Daoy (cell line): ENCODE data around the gene GUCY2D. TPM values are rescaled to one million over a fixed set of nuclear protein-coding genes. Genes with fewer than 3 reads are reported as not detected.

Experiments
- DNase-seq: peaks from one replicate; pipeline ENCODE4 v3.0.0-alpha.2; 2015; ENCODE audit warnings: low read depth
- total RNA-seq: library from RNA; depleted of rRNA; stranded (reverse); fragments of >200 nt; shearing (Covaris generic); gene quantifications from 2 replicates; pipeline ENCODE4 v1.2.3, GENCODE V29; 2014; rRNA removed

Gene GUCY2D
- total RNA-seq, 1 experiment from 2014 or later, result under 0.01 TPM

DNA sequence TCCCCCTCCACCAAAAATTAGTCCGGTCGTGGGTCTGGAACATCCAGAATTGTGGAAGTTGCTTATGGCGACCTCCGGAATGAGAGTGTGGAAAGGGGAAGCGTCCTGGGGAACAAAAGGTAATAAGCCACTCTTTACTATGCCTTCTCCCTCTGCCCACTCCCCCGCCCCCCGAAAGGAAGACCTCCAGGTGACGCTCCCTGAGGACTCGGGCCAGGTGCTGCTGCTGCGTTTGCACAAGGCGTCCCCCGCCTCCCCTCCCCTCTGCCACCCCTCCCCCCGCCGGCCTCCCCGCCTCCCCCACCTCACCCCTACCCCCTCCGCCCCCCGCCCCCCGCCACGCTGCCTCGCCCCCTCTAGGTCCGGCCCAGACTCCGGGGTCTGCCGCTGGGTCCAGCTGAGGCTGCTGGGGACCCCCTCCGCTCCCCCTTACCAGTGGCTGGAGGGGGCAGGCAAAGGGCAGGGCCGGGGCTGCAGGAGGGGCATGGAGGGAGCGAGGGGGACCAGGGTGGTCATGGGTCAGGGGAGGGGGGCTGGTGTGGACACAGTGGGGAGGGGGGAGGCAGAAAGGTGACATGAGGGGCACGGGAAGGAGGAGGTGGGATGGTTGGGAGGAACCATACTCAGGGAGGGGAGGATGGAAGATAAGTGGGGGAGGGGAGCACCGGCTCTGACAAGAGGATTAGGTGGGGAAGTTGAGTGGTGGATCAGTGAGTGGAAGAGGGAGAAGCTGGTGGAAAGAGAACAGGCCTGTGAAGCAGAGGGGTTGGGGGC lies 61.5 kb downstream of the GUCY2D start:
- DNase-seq, result no peak

DNA sequence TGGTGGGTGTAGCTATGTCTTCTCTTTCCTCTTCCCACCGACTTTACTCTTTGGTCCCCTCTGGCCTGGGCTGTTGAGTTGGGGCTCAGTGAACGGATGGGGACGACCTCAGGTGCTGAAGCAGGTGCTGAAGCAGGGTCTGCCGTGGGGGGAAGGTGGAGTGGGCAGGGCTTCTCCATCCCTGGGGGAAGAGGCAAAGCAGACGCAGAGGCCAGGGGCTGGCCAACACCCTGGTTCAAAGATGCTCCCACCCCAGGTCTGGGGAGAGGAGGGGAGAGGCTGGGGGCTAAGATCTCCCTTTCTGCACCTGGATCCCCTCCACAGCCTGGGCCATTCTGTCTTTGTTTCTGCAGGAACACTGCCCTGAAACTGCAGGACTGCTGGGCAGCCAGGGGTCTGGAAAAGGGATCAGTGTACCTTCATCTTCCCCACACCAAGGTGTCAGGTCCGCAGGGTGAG lies 62.2 kb downstream of the GUCY2D start:
- DNase-seq, result no peak

DNA sequence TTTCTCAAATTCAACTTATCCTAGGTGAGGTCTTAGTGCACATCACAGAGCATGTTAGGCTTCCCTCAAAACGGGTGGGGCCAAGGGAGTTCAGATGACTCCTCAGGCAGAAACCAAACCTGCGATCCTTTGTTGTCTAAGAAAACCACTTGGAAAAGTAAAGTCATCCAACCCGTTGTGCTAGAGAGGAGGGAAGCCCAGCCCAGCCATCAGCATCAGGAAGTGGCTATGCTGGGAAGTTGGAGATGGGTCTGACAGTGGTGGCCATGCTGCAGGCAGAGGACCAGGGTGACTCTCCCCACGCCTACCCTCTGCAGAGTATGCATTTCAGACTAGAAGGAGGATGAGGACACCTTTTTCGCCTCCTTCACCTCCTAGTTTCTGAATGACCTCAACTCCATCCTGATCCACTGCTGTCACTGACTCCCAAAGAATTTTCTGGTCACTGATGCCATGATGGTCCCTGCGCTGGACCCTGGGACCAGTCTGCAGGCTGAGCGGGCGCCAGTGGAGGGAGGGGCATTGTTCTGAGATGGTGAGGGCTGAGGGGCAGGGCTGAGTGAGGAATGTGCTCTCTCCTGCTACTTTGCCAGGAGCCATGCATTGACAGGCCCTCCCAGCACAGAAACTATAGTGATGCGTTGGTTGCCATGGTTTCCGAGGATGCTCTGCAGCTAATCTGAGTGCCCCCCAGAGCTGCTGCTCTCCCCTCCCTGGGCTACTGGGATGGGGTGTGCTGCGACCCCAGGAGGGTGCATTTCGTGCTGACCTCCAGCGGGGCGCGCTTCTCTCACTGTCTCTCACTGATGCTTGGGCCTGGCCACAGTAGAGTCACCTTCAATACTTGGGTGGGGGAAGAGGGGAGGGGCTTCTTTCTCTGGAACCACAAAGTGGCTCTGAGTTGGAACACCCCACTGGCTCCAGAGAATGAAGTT lies 64.7 kb downstream of the GUCY2D start:
- DNase-seq, result no peak

DNA sequence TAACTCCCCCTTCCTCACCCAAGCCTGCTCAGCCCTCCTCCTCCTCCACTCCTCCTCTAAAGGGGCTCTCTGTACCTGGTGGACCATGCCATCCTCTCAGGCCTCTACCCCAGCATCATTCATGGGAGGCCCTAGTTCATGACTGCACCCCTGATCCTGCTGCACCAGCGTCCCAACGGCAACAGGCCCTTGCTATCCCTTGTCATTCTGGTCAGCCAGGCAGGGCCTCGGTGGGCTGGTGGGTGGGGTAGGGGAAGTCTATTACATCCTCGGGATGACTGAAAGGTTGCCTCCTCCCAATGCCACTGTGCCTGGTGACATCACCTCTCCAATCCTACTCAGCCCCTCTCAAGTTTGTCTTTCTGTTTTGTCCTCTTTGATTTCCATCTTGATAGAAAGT lies 65.4 kb downstream of the GUCY2D start:
- no peak for DNase-seq

DNA sequence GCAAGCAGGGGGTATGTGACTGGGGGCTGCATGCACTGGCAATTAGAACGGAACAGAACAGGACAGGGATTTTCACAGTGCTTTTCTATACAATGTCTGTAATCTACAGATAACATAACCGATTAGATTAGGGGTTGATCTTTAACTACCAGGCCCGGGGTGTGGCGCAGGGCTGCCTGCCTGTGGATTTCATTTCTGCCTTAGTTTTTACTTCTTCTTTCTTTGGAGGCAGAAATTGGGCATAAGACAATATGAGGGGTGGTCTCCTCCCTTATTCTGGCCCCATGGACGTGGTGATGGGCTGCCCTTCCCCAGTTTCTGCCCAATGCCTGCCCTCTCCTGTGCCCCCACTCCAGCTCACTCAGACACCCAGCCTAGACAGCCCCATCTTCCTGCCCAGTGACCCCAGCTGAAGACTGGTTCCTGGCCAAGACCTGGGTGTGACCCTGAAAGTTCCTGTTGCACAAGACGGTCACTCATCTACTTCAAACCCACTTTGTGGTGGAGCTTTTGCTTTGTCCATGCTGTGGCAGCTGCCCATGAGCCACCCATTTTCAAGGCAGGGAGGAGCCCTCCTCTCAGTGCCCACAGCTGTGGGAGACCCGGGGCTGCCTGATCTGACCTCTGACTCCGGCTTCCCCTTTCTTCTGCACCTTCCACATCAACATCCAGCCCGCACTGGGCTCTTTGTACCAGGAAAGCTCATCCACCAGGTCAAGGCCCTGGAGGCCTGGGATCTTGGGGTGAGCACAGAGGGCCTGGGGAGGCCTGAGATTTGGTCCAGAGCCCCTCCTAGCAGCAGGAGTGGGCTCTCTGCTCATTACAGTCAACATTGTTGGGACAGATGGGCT lies 66.5 kb downstream of the GUCY2D start:
- no peak for DNase-seq

DNA sequence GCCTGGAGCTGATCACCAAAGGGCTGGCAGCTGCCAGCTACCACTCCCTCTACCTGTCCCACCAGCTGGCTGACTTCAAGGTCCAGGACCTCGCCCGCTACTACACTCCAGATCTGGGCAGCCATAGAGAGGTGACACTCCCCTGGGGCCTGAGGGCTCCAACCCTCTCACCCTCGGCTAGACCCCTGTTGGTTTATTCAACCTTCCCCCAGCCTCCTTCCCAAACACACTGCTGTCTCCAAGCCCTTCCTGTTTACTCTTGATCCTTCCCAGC lies 67.1 kb downstream of the GUCY2D start:
- DNase-seq, result no peak

Other genes with a start within 250 kb of the GUCY2D start
- gene KDM6B, start 168.4 kb upstream of the GUCY2D start, total RNA-seq, result 0.11 and 0.60 TPM in 2 replicates
- 0.46 TPM in 1 of 2 replicates, not detected in the other for gene TMEM88, start 147.5 kb upstream of the GUCY2D start, total RNA-seq
- 99.2 and 136 TPM in 2 replicates for gene NAA38, start 145.1 kb upstream of the GUCY2D start, total RNA-seq
- gene CYB5D1, start 144.6 kb upstream of the GUCY2D start, total RNA-seq, result 5.5 and 6.7 TPM in 2 replicates
- gene CHD3, start 113.8 kb upstream of the GUCY2D start, total RNA-seq, result 27.5 and 31.8 TPM in 2 replicates
- 0.54 and 1.6 TPM in 2 replicates for gene RNF227, start 86.3 kb upstream of the GUCY2D start, total RNA-seq
- 0.29 and 2.5 TPM in 2 replicates for gene KCNAB3, start 72.8 kb upstream of the GUCY2D start, total RNA-seq
- 5.4 and 13.1 TPM in 2 replicates for gene TRAPPC1, start 70.7 kb upstream of the GUCY2D start, total RNA-seq
- 14.9 and 22.0 TPM in 2 replicates for gene CNTROB, start 70.4 kb upstream of the GUCY2D start, total RNA-seq
- gene ALOX15B, start 36.4 kb downstream of the GUCY2D start, total RNA-seq, result not detected in 2 replicates
- gene ALOX12B, start 85.1 kb downstream of the GUCY2D start, total RNA-seq, result not detected in 2 replicates
- 0.03 TPM in 1 of 2 replicates, not detected in the other for gene ALOXE3, start 115.9 kb downstream of the GUCY2D start, total RNA-seq
- 0.40 and 0.92 TPM in 2 replicates for gene HES7, start 121.5 kb downstream of the GUCY2D start, total RNA-seq
- gene PER1, start 149.8 kb downstream of the GUCY2D start, total RNA-seq, result 0.74 and 1.9 TPM in 2 replicates
- gene VAMP2, start 160.3 kb downstream of the GUCY2D start, total RNA-seq, result 2.7 and 3.5 TPM in 2 replicates
- 23.4 TPM in 2 replicates for gene TMEM107, start 173.8 kb downstream of the GUCY2D start, total RNA-seq
- gene BORCS6, start 187.6 kb downstream of the GUCY2D start, total RNA-seq, result 3.3 and 3.6 TPM in 2 replicates
- 105 and 136 TPM in 2 replicates for gene AURKB, start 208.0 kb downstream of the GUCY2D start, total RNA-seq
- gene CTC1, start 245.4 kb downstream of the GUCY2D start, total RNA-seq, result 1.7 and 1.8 TPM in 2 replicates
- gene PFAS, start 246.7 kb downstream of the GUCY2D start, total RNA-seq, result 35.1 and 37.1 TPM in 2 replicates